Esophagus squamous epithelium (tissue), 4 donors: Measurements from ENCODE around the gene PPIL1.

Source experiments
- CTCF ChIP-seq, 6 experiments: fragments of 450-650 bp in 4 of 6; fragments of 200-600 bp in 2 of 6; sonication (generic) in 2 of 6; IDR thresholded peaks; one replicate each; pipeline ENCODE4 v1.5.1; 2016 to 2019; ENCODE audit warnings: antibody characterized with exemption in 6 of 6, mild to moderate bottlenecking in 4 of 6, moderate library complexity in 4 of 6
- POLR2A ChIP-seq, 4 donors: fragments of 450-650 bp; IDR thresholded peaks; one replicate each; pipeline ENCODE4 v1.6.1; 2017; ENCODE audit warnings: antibody characterized with exemption in 4 of 4, mild to moderate bottlenecking in 4 of 4, moderate library complexity in 3 of 4

GRCh38 chr6:36822506-36823269 is 51.9 kb downstream of the PPIL1 start:
- no peak for TF ChIP-seq CTCF (IDR thresholded peaks at IDR 0.05)
- no peak for TF ChIP-seq POLR2A (IDR thresholded peaks at IDR 0.05)
